HEK293T (cell line): Measurements from ENCODE around the gene ITPK1.

Experiments used
- FOXM1 ChIP-seq: fragments of 450-650 bp; IDR thresholded peaks from 2 replicates; pipeline ENCODE4 v1.6.1; 2017; ENCODE audit warnings: mild to moderate bottlenecking, borderline replicate concordance
- HDGF ChIP-seq: fragments of 450-650 bp; IDR thresholded peaks from 2 replicates; pipeline ENCODE4 v1.6.1; 2017; ENCODE audit warnings: antibody characterized with exemption, borderline replicate concordance
- SP1 ChIP-seq: fragments of 450-650 bp; IDR thresholded peaks from 2 replicates; pipeline ENCODE4 v1.6.1; 2017
- TARDBP ChIP-seq: fragments of 450-650 bp; IDR thresholded peaks from 2 replicates; pipeline ENCODE4 v1.6.1; 2016

- no peak for TF ChIP-seq SP1
- no peak for TF ChIP-seq FOXM1
- no peak for TF ChIP-seq HDGF
- TF ChIP-seq TARDBP, result no peak
Measured at GRCh38 chr14:93079321-93079720, 36.4 kb downstream of the ITPK1 start.
